GM13976 (cell line): ENCODE measurements around the gene PIGR.

ENCODE experiments used
- DNase-seq: peaks from one replicate; pipeline ENCODE4 v3.0.0; 2012; ENCODE audit warnings: low spot score
- CTCF ChIP-seq: IDR thresholded peaks from 2 replicates; pipeline ENCODE4 v1.5.1; 2012; ENCODE audit warnings: borderline replicate concordance, mild to moderate bottlenecking; ENCODE audit not compliant: insufficient read depth; ENCODE audit errors: extremely low read depth, missing control alignments, control extremely low read depth
- in situ Hi-C: fragments of 300-500 bp; cut with MboI; formaldehyde crosslinking; loops from one replicate; pipeline ENCODE4 v1.12.0; 2022; ENCODE audit warnings: low sequenced_read_pairs, mixed read lengths, inconsistent platforms; ENCODE audit not compliant: unreplicated experiment

PIGR gene

GRCh38 chr1:206962272-206962671, 16.0 kb upstream of the PIGR start:
- no peak for DNase-seq
- in situ Hi-C loops: no loop called here
- no peak for TF ChIP-seq CTCF

- DNase-seq: no peak
- in situ Hi-C loops: no loop called here
- TF ChIP-seq CTCF: no peak
These were observed 15.4 kb upstream of the PIGR start for GRCh38 chr1:206961668-206962067.

GRCh38 chr1:206960676-206961386, 14.6 kb upstream of the PIGR start:
- no peak for TF ChIP-seq CTCF
- no peak for DNase-seq
- in situ Hi-C loops: no loop called here

- TF ChIP-seq CTCF: no peak
- in situ Hi-C loops: no loop called here
These were observed 11.9 kb upstream of the PIGR start for GRCh38 chr1:206958144-206958543.

GRCh38 chr1:206957639-206958038, 11.4 kb upstream of the PIGR start:
- no peak for DNase-seq
- in situ Hi-C loops: no loop called here
- no peak for TF ChIP-seq CTCF

More at GRCh38 chr1:206958144-206958543, 11.9 kb upstream of the PIGR start:
- DNase-seq: no peak

GRCh38 chr1:206955476-206956451, 9.5 kb upstream of the PIGR start:
- TF ChIP-seq CTCF: no peak
- in situ Hi-C loops: no loop called here
- peak; percentile 57 for DNase-seq
